Suprapubic skin (tissue), 4 donors: ENCODE data around the gene GRIA1. TPM values are rescaled to one million over a fixed set of nuclear protein-coding genes. Genes with fewer than 3 reads are reported as not detected.

ENCODE experiments used
- DNase-seq, 2 donors: peaks; one replicate each; pipeline ENCODE4 v3.0.0-alpha.2; 2019; ENCODE audit warnings: low spot score in 2 of 2
- H3K27ac ChIP-seq: fragments of 200-600 bp; sonication (generic); one replicate; pipeline ENCODE4 v1.5.1; 2019
- H3K27me3 ChIP-seq: fragments of 200-600 bp; sonication (generic); one replicate; pipeline ENCODE4 v1.5.1; 2019
- H3K36me3 ChIP-seq: fragments of 200-600 bp; sonication (generic); one replicate; pipeline ENCODE4 v1.5.1; 2019
- H3K4me1 ChIP-seq: fragments of 200-600 bp; sonication (generic); one replicate; pipeline ENCODE4 v1.5.1; 2019
- H3K4me3 ChIP-seq: fragments of 200-600 bp; sonication (generic); one replicate; pipeline ENCODE4 v1.5.1; 2019; ENCODE audit warnings: mild to moderate bottlenecking
- H3K9me3 ChIP-seq: fragments of 200-600 bp; sonication (generic); one replicate; pipeline ENCODE4 v1.5.1; 2019
- CTCF ChIP-seq, 2 donors: fragments of 200-600 bp in 1 of 2; fragments of 450-650 bp in 1 of 2; sonication (generic) in 1 of 2; IDR thresholded peaks; one replicate each; pipeline ENCODE4 v1.5.1; 2016 to 2019; ENCODE audit warnings: antibody characterized with exemption in 2 of 2, mild to moderate bottlenecking in 1 of 2, moderate library complexity in 1 of 2
- EP300 ChIP-seq: sonication (generic); formaldehyde crosslinking; IDR thresholded peaks from one replicate; pipeline ENCODE4 v1.6.1; 2017; ENCODE audit warnings: antibody characterized with exemption
- POLR2A ChIP-seq, 2 donors: fragments of 450-650 bp; IDR thresholded peaks; one replicate each; pipeline ENCODE4 v1.6.1; 2017; ENCODE audit warnings: antibody characterized with exemption in 2 of 2, mild to moderate bottlenecking in 2 of 2, moderate library complexity in 2 of 2
- POLR2AphosphoS5 ChIP-seq, 3 donors: sonication (generic); formaldehyde crosslinking; IDR thresholded peaks; one replicate each; pipeline ENCODE4 v1.6.1; 2017; ENCODE audit warnings: antibody characterized with exemption in 3 of 3
- WGBS: methylation state at CpG from one replicate; pipeline ENCODE4 v1.1.5; 2018; 5-methylcytosine and 5-hydroxymethylcytosine counted together
- total RNA-seq, 4 donors: library from RNA; depleted of rRNA; stranded (reverse); fragments of >200 nt; gene quantifications; one replicate each; pipeline ENCODE4 v1.1.0, GENCODE V29; 2016

GRIA1 gene
- total RNA-seq, 4 donors from 2014 or later = 0.21 to 0.62 (median 0.38) TPM; not detected in 1

GRCh38 chr5:153543288-153543687 lies 52.8 kb downstream of the GRIA1 start:
- no peak for DNase-seq
- Histone ChIP-seq H3K4me3 (no peak overlapping the region), H3K4me1 (no peaks in the 10 kb centered on the region), H3K9me3 (no peaks in the 10 kb centered on the region), H3K27ac (no peak overlapping the region), H3K36me3 (no peaks in the 10 kb centered on the region), H3K27me3 (no peaks in the 10 kb centered on the region)
- no peak for TF ChIP-seq CTCF (IDR thresholded peaks at IDR 0.05)
- no peak for TF ChIP-seq EP300
- TF ChIP-seq POLR2A (IDR thresholded peaks at IDR 0.05) = no peak
- TF ChIP-seq POLR2AphosphoS5 (IDR thresholded peaks at IDR 0.05) = no peak

GRCh38 chr5:153543959-153544470 lies 53.5 kb downstream of the GRIA1 start:
- H3K27me3 ChIP-seq = no peaks in the 10 kb centered on the region
- no peak overlapping the region for H3K27ac ChIP-seq
- no peaks in the 10 kb centered on the region for H3K4me1 ChIP-seq
- DNase-seq = no peak
- H3K9me3 ChIP-seq = no peaks in the 10 kb centered on the region
- H3K4me3 ChIP-seq = no peak overlapping the region
- no peaks in the 10 kb centered on the region for H3K36me3 ChIP-seq
- TF ChIP-seq CTCF (IDR thresholded peaks at IDR 0.05) (no peak), EP300 (no peak), POLR2A (IDR thresholded peaks at IDR 0.05) (no peak), POLR2AphosphoS5 (IDR thresholded peaks at IDR 0.05) (no peak)

- no peaks in the 10 kb centered on the region for H3K9me3 ChIP-seq
- DNase-seq = no peak
- H3K4me1 ChIP-seq = no peaks in the 10 kb centered on the region
- H3K27me3 ChIP-seq = no peaks in the 10 kb centered on the region
- H3K36me3 ChIP-seq = no peaks in the 10 kb centered on the region
- H3K27ac ChIP-seq = no peak overlapping the region
- H3K4me3 ChIP-seq = no peak overlapping the region
- TF ChIP-seq POLR2A (IDR thresholded peaks at IDR 0.05) = no peak
- TF ChIP-seq POLR2AphosphoS5 (IDR thresholded peaks at IDR 0.05) = no peak
- TF ChIP-seq CTCF (IDR thresholded peaks at IDR 0.05) = no peak
- TF ChIP-seq EP300 = no peak
- 72% methylated on average over 4 of the region's 4 CpGs for WGBS
These were observed 54.2 kb downstream of the GRIA1 start for GRCh38 chr5:153544706-153545105.

GRCh38 chr5:153546566-153546965 lies 56.1 kb downstream of the GRIA1 start:
- no peak overlapping the region for H3K4me3 ChIP-seq
- peaks cover 2% of the 10 kb centered on the region for H3K4me1 ChIP-seq
- WGBS = 53% methylated on average over 1 of the region's 1 CpG
- no peak overlapping the region for H3K27ac ChIP-seq
- H3K27me3 ChIP-seq = no peaks in the 10 kb centered on the region
- no peak for DNase-seq
- H3K36me3 ChIP-seq = no peaks in the 10 kb centered on the region
- no peak for TF ChIP-seq EP300
- no peak for TF ChIP-seq POLR2AphosphoS5 (IDR thresholded peaks at IDR 0.05)
- TF ChIP-seq CTCF (IDR thresholded peaks at IDR 0.05) = no peak
- no peak for TF ChIP-seq POLR2A (IDR thresholded peaks at IDR 0.05)
- H3K9me3 ChIP-seq = no peaks in the 10 kb centered on the region

- no peaks in the 10 kb centered on the region for H3K9me3 ChIP-seq
- no peaks in the 10 kb centered on the region for H3K36me3 ChIP-seq
- peaks cover 19% of the 10 kb centered on the region for H3K4me1 ChIP-seq
- TF ChIP-seq POLR2AphosphoS5 (IDR thresholded peaks at IDR 0.05) = no peak
- no peak for TF ChIP-seq POLR2A (IDR thresholded peaks at IDR 0.05)
- TF ChIP-seq EP300 = no peak
- no peak for TF ChIP-seq CTCF (IDR thresholded peaks at IDR 0.05)
- H3K4me3 ChIP-seq = no peak overlapping the region
- 4% methylated on average over 1 of the region's 1 CpG for WGBS
- H3K27ac ChIP-seq = no peak overlapping the region
- no peak for DNase-seq
- H3K27me3 ChIP-seq = no peaks in the 10 kb centered on the region
These were observed 61.1 kb downstream of the GRIA1 start for GRCh38 chr5:153551537-153552079.
